ENCODE measurements around the gene CAMTA1.

CAMTA1 gene

GRCh38 chr1:6958407-6959030 lies 173.3 kb downstream of the CAMTA1 start:
- DNase-seq (ENCODE audit: low read depth) = no peak

- DNase-seq (ENCODE audit: low read depth) = no peak
These were observed 174.2 kb downstream of the CAMTA1 start for GRCh38 chr1:6959491-6959890.

- no peak for DNase-seq (ENCODE audit: low read depth)
These were observed 175.1 kb downstream of the CAMTA1 start for GRCh38 chr1:6960291-6960811.

- no peak for DNase-seq (ENCODE audit: low read depth)
These were observed 175.6 kb downstream of the CAMTA1 start for GRCh38 chr1:6960860-6961259.

- DNase-seq (ENCODE audit: low read depth) = no peak
These were observed 176.0 kb downstream of the CAMTA1 start for GRCh38 chr1:6961289-6961688.

- DNase-seq (ENCODE audit: low read depth) = no peak
These were observed 176.7 kb downstream of the CAMTA1 start for GRCh38 chr1:6961905-6962477.

GRCh38 chr1:6962478-6962995 lies 177.3 kb downstream of the CAMTA1 start:
- peak; percentile 17 for DNase-seq (ENCODE audit: low read depth)

- DNase-seq (ENCODE audit: low read depth) = no peak
These were observed 178.0 kb downstream of the CAMTA1 start for GRCh38 chr1:6962996-6963911.

- DNase-seq (ENCODE audit: low read depth) = no peak
These were observed 178.7 kb downstream of the CAMTA1 start for GRCh38 chr1:6963912-6964307.

GRCh38 chr1:6965083-6965934 lies 180.1 kb downstream of the CAMTA1 start:
- DNase-seq (ENCODE audit: low read depth) = no peak

GRCh38 chr1:6965935-6966241 lies 180.6 kb downstream of the CAMTA1 start:
- no peak for DNase-seq (ENCODE audit: low read depth)

GRCh38 chr1:6966326-6966725 lies 181.1 kb downstream of the CAMTA1 start:
- DNase-seq (ENCODE audit: low read depth) = no peak

- no peak for DNase-seq (ENCODE audit: low read depth)
These were observed 182.3 kb downstream of the CAMTA1 start for GRCh38 chr1:6967431-6968111.

GRCh38 chr1:6969106-6969505 lies 183.9 kb downstream of the CAMTA1 start:
- DNase-seq (ENCODE audit: low read depth) = no peak

GRCh38 chr1:6969762-6970161 lies 184.5 kb downstream of the CAMTA1 start:
- no peak for DNase-seq (ENCODE audit: low read depth)

GRCh38 chr1:6970221-6970620 lies 185.0 kb downstream of the CAMTA1 start:
- DNase-seq (ENCODE audit: low read depth) = no peak

- DNase-seq (ENCODE audit: low read depth) = no peak
These were observed 185.8 kb downstream of the CAMTA1 start for GRCh38 chr1:6971048-6971447.

- no peak for DNase-seq (ENCODE audit: low read depth)
These were observed 186.4 kb downstream of the CAMTA1 start for GRCh38 chr1:6971699-6972098.

- no peak for DNase-seq (ENCODE audit: low read depth)
These were observed 187.1 kb downstream of the CAMTA1 start for GRCh38 chr1:6972399-6972798.

GRCh38 chr1:6975331-6976043 lies 190.2 kb downstream of the CAMTA1 start:
- no peak for DNase-seq (ENCODE audit: low read depth)

GRCh38 chr1:6976044-6976375 lies 190.8 kb downstream of the CAMTA1 start:
- no peak for DNase-seq (ENCODE audit: low read depth)
